Lung (tissue), 12 donors: ENCODE results near the gene LSAMP. TPM values are rescaled to one million over a fixed set of nuclear protein-coding genes. Genes with fewer than 3 reads are reported as not detected.

Source experiments
- ATAC-seq: fragments of 200-7000 bp; cut with Tn5 transposase; one replicate; pipeline ENCODE4 v1.9.1; 2020; ENCODE audit warnings: moderate number of reproducible peaks; ENCODE audit not compliant: insufficient read depth, low FRiP score
- DNase-seq, 3 donors: peaks; one replicate each; pipeline ENCODE4 v3.0.0-alpha.2; 2013 to 2017
- H3K27ac ChIP-seq, 2 donors: one replicate each; pipeline ENCODE4 v1.5.1; 2013; ENCODE audit warnings: mild to moderate bottlenecking in 2 of 2, moderate library complexity in 2 of 2, control low read depth in 1 of 2, inconsistent platforms in 1 of 2, low read depth in 1 of 2, low read length in 1 of 2
- H3K27me3 ChIP-seq, 3 donors: one replicate each; pipeline ENCODE4 v1.5.1; 2013; ENCODE audit warnings: low read length in 2 of 3; ENCODE audit not compliant: control insufficient read depth in 3 of 3, insufficient read depth in 3 of 3
- H3K36me3 ChIP-seq, 4 donors: one replicate each; pipeline ENCODE4 v1.5.1; 2013; ENCODE audit warnings: low read length in 4 of 4, mild to moderate bottlenecking in 1 of 4, moderate library complexity in 1 of 4; ENCODE audit not compliant: control insufficient read depth in 4 of 4, insufficient read depth in 4 of 4
- H3K4me1 ChIP-seq, 5 donors: one replicate each; pipeline ENCODE4 v1.5.1; 2013; ENCODE audit warnings: low read length in 5 of 5, mild to moderate bottlenecking in 2 of 5, moderate library complexity in 1 of 5; ENCODE audit not compliant: control insufficient read depth in 5 of 5, insufficient read depth in 5 of 5
- H3K4me3 ChIP-seq: one replicate; pipeline ENCODE4 v1.5.1; 2013; ENCODE audit warnings: mild to moderate bottlenecking, control low read depth, moderate library complexity
- H3K9ac ChIP-seq, 2 donors: one replicate each; pipeline ENCODE4 v1.5.1; 2013; ENCODE audit warnings: low read length in 2 of 2, control low read depth in 1 of 2; ENCODE audit not compliant: insufficient read depth in 1 of 2
- H3K9me3 ChIP-seq, 4 donors: one replicate each; pipeline ENCODE4 v1.5.1; 2013; ENCODE audit warnings: low read length in 3 of 4, mild to moderate bottlenecking in 1 of 4, moderate library complexity in 1 of 4; ENCODE audit not compliant: control insufficient read depth in 4 of 4, insufficient read depth in 3 of 4
- WGBS, 2 donors: extraction: QIAGEN DNeasy Blood & Tissue Kit; methylation state at CpG; one replicate each; pipeline ENCODE4 v1.1.7; 2013; 5-methylcytosine and 5-hydroxymethylcytosine counted together
- polyA plus RNA-seq, 2 donors: library from polyadenylated mRNA; stranded (reverse); fragments of 200-250 nt; gene quantifications; one replicate each; pipeline ENCODE4 v1.2.1, GENCODE V29; 2013
- total RNA-seq, 2 donors: library from RNA; depleted of rRNA in 1 of 2; stranded (reverse); fragments of >200 nt in 1 of 2; gene quantifications; one replicate each; pipeline ENCODE4 v1.2.1, GENCODE V29; 2014 to 2021
- TF ChIP-seq, protein P1 (sequence below): IDR thresholded peaks from 2 replicates; pipeline ENCODE4 v1.5.1; 2012; ENCODE audit warnings: mild to moderate bottlenecking; ENCODE audit errors: control extremely low read depth, extremely low read depth
- donor health status: control.
- donor health status: control.
- donor health status: Bipolar disorder and iron deficiency.
- donor health status: healthy.
- donor health status: DM: yes; HTN: yes; CAD: no.

LSAMP gene
- total and polyA plus RNA-seq, 4 donors: 1.6 to 21.9 (median 9.5) TPM

DNA sequence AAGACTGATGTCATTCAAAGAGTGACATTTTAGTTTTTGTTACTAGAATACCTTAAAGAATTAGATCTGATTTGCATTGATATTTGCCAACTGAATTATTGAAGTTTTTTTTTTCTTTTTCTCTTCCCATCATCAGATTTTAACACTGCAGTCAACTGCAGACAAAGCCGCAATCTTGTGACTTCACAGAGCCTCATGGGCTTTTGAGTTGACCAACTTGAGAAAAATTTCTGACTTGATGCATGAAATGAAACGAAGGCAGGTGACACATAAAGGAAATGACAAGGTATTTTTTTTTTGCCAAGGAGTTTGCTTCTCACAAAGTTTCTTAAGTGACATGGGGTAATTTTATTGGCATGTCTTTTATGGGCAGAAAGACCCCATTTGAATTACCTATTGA lies 438.3 kb downstream of the LSAMP start:
- DNase-seq (no peak), ATAC-seq (no peak)
- no peak overlapping the region for H3K27ac ChIP-seq
- TF ChIP-seq, protein P1, sequence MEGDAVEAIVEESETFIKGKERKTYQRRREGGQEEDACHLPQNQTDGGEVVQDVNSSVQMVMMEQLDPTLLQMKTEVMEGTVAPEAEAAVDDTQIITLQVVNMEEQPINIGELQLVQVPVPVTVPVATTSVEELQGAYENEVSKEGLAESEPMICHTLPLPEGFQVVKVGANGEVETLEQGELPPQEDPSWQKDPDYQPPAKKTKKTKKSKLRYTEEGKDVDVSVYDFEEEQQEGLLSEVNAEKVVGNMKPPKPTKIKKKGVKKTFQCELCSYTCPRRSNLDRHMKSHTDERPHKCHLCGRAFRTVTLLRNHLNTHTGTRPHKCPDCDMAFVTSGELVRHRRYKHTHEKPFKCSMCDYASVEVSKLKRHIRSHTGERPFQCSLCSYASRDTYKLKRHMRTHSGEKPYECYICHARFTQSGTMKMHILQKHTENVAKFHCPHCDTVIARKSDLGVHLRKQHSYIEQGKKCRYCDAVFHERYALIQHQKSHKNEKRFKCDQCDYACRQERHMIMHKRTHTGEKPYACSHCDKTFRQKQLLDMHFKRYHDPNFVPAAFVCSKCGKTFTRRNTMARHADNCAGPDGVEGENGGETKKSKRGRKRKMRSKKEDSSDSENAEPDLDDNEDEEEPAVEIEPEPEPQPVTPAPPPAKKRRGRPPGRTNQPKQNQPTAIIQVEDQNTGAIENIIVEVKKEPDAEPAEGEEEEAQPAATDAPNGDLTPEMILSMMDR: no peak
- no peaks in the 10 kb centered on the region for H3K27me3 ChIP-seq
- 73 to 78% methylated on average over 2 of the region's 2 CpGs for WGBS, 2 donors
- H3K9me3 ChIP-seq: no peaks in the 10 kb centered on the region
- H3K4me1 ChIP-seq: no peaks in the 10 kb centered on the region
- no peaks in the 10 kb centered on the region for H3K36me3 ChIP-seq
- H3K4me3 ChIP-seq: no peak overlapping the region
- H3K9ac ChIP-seq: no peak overlapping the region

DNA sequence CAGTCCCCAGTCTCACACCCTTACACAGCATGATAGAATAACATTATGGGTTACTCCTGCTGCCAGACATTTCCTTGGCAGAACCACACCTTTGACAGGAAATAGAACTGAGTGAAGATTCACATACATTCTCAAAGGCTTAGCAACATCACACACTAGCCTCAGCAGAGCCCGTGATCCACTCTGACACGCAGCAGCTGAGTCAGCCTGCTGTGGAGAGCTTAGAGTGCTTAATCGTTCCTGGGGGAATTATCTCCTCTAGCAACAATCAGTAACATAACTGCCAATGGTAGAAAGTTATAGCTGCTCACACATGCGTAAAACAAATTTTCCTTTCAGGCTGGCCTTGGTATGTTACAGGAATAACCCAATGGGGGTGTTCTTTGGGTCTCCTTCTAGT lies 439.9 kb downstream of the LSAMP start:
- Histone ChIP-seq H3K27me3 (no peaks in the 10 kb centered on the region), H3K27ac (no peak overlapping the region), H3K4me1 (peaks cover 0 to 3% (median 0%) of the 10 kb centered on the region in 5 donors), H3K4me3 (no peak overlapping the region), H3K9ac (no peak overlapping the region), H3K9me3 (no peaks in the 10 kb centered on the region), H3K36me3 (no peaks in the 10 kb centered on the region)
- ATAC-seq (peak; percentile 30), DNase-seq (peak in 1 of 3 donors; percentile 40)
- WGBS, 2 donors: 64 to 77% methylated on average over 4 of the region's 4 CpGs
- TF ChIP-seq, protein P1: no peak

DNA sequence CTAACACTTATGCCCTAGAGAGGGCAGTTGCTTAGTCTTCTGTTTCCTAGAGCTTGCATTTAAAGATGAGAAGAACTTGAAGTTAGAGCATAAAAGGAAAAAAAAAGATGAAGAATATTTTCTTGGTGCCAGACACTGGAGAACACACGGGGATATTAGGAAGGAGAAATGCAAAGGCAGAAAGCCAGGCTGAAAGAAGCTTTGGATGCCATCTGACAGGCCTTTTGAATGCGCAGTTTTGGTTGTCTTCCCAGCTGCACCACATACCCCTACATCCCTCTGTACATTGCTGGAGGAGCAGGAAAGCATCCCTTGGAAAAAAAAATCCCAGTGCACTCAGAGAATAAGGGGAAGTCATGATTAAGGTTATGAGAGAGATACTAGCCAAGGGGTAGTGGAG lies 443.1 kb downstream of the LSAMP start:
- H3K4me1 ChIP-seq: peaks cover 0 to 3% (median 0%) of the 10 kb centered on the region in 5 donors
- no peak for ATAC-seq
- no peaks in the 10 kb centered on the region for H3K36me3 ChIP-seq
- H3K27ac ChIP-seq: no peak overlapping the region
- no peak overlapping the region for H3K9ac ChIP-seq
- DNase-seq: no peak
- H3K9me3 ChIP-seq: no peaks in the 10 kb centered on the region
- WGBS, 2 donors: 73 to 87% methylated on average over 2 of the region's 2 CpGs
- no peaks in the 10 kb centered on the region for H3K27me3 ChIP-seq
- TF ChIP-seq, protein P1: no peak
- H3K4me3 ChIP-seq: no peak overlapping the region

DNA sequence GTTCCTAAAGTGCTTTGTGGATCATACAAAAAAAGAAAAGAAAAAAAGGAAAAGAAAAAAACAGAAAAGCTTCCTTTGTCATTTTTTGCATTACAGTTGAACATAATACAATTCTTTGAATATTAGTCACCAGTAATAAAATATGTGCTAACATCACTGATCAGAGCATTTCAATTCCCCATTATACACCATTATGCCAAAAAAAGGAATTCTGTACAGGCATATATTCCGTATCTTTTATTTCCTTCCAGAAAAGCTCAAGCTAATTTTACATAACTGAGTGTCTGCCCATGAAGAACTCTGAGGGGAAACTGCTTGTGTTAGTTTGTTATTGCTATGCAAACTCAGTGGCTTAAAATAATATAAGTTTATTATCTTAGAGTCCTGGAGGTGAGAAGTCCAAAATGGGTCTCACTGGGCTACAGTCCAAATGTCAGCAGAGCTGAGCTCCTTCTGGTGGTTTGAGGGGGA lies 444.1 kb downstream of the LSAMP start:
- no peak overlapping the region for H3K4me3 ChIP-seq
- no peak overlapping the region for H3K9ac ChIP-seq
- H3K27ac ChIP-seq: no peak overlapping the region
- WGBS, 2 donors: 83 to 90% methylated on average over 1 of the region's 1 CpG
- ATAC-seq (no peak), DNase-seq (peak in 1 of 3 donors; percentile 34)
- TF ChIP-seq, protein P1: no peak
- H3K9me3 ChIP-seq: no peaks in the 10 kb centered on the region
- H3K27me3 ChIP-seq: no peaks in the 10 kb centered on the region
- H3K4me1 ChIP-seq: peaks cover 0 to 3% (median 0%) of the 10 kb centered on the region in 5 donors
- no peaks in the 10 kb centered on the region for H3K36me3 ChIP-seq
